Measurements from ENCODE around the gene GRSF1.
"Not testable (repeated sequence)": the region's sequence is repeated elsewhere in the genome, so short reads cannot be mapped to it uniquely, and the experiment has no call there.

GRSF1 gene

GRCh38 chr4:70838204-70838603 is 1.5 kb downstream of the GRSF1 start:
- in situ Hi-C loops (cut with HindIII; ENCODE audit: low sequenced_read_pairs), result no loop called here

- in situ Hi-C loops (cut with HindIII; ENCODE audit: low sequenced_read_pairs), result no loop called here
These were observed 3.6 kb downstream of the GRSF1 start for GRCh38 chr4:70836081-70836480.

- in situ Hi-C loops (cut with HindIII; ENCODE audit: low sequenced_read_pairs), result no loop called here
These were observed 6.0 kb downstream of the GRSF1 start for GRCh38 chr4:70833675-70834074.

- in situ Hi-C loops (cut with HindIII; ENCODE audit: low sequenced_read_pairs), result no loop called here
These were observed 8.4 kb downstream of the GRSF1 start for GRCh38 chr4:70831293-70831692.

DNA sequence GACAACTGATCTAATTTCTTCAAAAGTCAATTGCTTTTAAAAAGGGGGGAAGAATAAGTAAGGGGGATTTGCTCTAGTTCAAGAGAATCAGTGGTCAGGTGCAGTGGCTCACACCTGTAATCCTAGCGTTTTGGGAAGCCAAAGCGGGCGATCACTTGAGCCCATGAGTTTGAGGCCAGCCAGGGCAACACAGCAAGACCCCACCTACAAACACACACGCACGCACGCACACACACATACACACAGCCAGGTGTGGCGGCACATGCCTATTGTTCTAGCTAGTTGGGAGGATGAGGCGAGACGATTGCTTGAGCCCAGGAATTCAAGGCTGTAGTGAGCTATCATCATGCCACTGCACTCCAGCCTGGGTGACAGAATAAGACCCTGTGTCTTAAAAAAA is 9.6 kb downstream of the GRSF1 start:
- in situ Hi-C loops (cut with HindIII; ENCODE audit: low sequenced_read_pairs), result no loop called here

GRCh38 chr4:70829492-70829891 is 10.2 kb downstream of the GRSF1 start:
- in situ Hi-C loops (cut with HindIII; ENCODE audit: low sequenced_read_pairs), result no loop called here

- in situ Hi-C loops (cut with HindIII; ENCODE audit: low sequenced_read_pairs), result no loop called here
These were observed 10.7 kb downstream of the GRSF1 start for GRCh38 chr4:70829015-70829414.

GRCh38 chr4:70818921-70819320 is 20.8 kb downstream of the GRSF1 start:
- in situ Hi-C loops (cut with HindIII; ENCODE audit: low sequenced_read_pairs), result loop anchor here (5.0 kb wide), 1 partner anchor 82 kb away; no protein-coding TSS in a partner anchor

- in situ Hi-C loops (cut with HindIII; ENCODE audit: low sequenced_read_pairs), result loop anchor here (5.0 kb wide), 1 partner anchor 81 kb away; no protein-coding TSS in a partner anchor
These were observed 21.4 kb downstream of the GRSF1 start for GRCh38 chr4:70818173-70818855.

DNA sequence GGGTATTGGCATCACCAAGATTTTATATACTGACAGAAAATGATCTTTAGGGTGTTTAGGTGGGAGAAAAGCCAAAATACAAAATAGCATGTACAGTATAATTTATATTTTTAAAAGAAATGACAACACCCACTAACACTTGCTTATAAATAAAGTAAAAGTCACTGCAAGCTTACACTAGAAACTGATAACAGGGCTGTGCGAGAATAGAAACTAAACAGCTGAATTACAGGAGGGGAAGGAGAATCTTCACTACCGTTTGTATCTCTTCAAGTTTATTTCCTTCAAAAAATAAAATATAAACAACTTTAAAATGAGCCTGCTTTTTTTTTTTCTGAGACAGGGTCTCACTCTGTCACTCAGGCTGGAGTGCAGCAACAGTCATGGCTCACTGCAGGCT is 22.8 kb downstream of the GRSF1 start:
- in situ Hi-C loops (cut with HindIII; ENCODE audit: low sequenced_read_pairs), result loop anchor here (5.0 kb wide), 1 partner anchor 80 kb away; no protein-coding TSS in a partner anchor

GRCh38 chr4:70815370-70815769 is 24.3 kb downstream of the GRSF1 start:
- in situ Hi-C loops (cut with HindIII; ENCODE audit: low sequenced_read_pairs), result loop anchor here (5.0 kb wide), 1 partner anchor 78 kb away; no protein-coding TSS in a partner anchor

DNA sequence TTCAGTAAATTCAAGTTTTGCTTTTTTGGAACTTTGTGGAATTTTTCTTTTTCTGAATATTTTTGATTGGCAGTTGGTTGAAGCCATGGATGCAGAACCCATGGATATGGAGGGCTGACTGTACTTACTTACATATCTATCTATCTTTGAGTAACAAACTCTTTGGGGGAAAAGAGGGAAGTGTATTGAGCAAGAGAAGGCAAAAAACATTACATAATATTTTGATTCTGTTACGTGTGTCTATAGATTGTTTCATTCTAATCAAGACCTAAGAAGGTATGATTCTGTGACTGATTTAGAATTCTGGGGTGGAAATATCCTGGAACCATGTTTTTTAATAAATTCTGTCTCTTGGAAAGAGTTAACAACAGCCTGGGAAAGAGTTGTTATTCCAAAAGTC is 31.5 kb downstream of the GRSF1 start:
- in situ Hi-C loops (cut with HindIII; ENCODE audit: low sequenced_read_pairs), result no loop called here

DNA sequence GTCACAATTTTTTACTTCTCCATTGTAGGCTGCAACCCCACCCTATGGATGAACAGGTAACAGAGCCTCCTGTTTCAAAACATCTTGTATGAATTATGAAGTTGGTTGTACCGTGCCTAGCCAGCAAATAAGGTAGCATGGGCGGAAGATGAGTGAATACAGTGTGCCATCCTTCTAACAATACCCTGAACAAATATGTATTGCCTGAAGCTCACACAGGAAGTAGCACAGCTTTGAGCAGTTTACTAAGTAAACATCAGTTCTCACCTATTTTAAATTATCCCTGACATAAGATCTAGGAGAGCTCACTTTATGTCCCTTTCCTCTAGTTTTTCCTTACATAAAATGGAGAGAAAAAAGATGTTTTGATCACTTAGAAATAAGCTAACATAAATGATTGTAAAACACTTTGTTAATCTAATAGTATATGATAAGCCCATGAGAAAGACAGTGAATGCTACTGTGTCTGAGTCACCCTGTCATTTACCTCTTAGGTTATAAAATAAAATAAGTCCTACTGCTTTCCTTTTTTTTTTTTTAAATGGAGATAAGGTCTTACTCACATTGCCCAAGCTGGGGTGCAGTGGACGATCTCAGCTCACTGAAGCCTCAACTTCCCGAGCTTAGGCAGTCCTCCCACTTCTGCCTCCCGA is 36.6 kb downstream of the GRSF1 start:
- in situ Hi-C loops (cut with HindIII; ENCODE audit: low sequenced_read_pairs), result no loop called here

GRCh38 chr4:70801265-70801809 is 38.4 kb downstream of the GRSF1 start:
- in situ Hi-C loops (cut with HindIII; ENCODE audit: low sequenced_read_pairs), result no loop called here

DNA sequence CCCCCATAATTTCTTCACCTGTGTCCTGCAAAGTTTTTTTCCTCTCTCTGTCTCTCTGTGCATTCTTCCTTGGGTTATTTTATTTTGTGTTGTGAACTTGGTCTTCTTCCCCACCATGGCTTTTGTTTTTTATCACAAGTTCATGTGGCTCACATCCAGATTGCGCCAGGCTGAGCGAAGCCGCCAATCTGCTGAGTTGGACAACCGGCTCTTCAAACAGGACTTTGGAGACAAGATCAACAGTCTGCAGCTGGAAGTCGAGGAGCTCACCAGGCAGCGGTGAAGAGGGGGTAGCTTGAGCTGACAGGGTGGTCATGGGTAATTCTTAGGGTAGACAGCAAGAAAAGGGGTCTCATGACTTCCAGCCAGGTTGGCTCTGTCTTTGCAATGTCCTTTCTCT is 46.1 kb downstream of the GRSF1 start:
- in situ Hi-C loops (cut with HindIII; ENCODE audit: low sequenced_read_pairs), result no loop called here

DNA sequence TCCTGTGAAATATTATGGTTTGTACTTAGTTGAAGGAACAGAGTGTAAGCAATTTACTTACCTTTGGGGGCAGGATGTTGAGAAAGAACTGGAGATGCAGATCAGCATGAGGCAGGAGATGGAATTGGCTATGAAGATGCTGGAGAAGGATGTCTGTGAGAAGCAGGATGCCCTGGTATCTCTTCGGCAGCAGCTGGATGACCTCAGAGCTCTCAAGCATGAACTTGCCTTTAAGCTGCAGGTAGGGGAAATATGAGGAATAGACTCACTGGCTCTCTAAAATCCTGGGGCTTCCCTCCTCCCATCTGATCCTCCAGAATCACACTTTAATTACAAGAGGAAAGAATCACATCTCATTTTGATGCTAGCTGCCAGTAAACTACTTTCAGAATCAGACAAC is 51.0 kb downstream of the GRSF1 start:
- in situ Hi-C loops (cut with HindIII; ENCODE audit: low sequenced_read_pairs), result no loop called here

- in situ Hi-C loops (cut with HindIII; ENCODE audit: low sequenced_read_pairs), result no loop called here
These were observed 52.2 kb downstream of the GRSF1 start for GRCh38 chr4:70787496-70787895.

DNA sequence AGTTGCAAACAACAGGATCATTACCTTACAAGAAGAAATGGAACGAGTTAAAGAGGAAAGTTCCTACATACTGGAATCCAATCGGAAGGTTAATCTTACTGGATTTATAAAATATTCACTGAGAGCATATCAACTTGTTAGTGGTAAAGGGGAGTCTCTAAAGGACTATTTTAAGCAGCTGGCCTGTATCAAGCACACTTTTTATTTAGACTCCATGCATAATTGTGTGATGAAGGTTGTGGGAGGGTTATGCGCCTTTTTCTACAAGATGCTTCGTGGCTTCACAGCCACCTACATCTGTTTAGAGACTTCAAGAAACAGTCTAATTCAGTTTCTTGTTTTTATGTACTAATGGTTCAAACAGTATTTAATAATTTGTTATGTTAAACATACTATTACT is 56.6 kb downstream of the GRSF1 start:
- in situ Hi-C loops (cut with HindIII; ENCODE audit: low sequenced_read_pairs), result no loop called here

GRCh38 chr4:70778888-70779422 is 60.7 kb downstream of the GRSF1 start:
- in situ Hi-C loops (cut with HindIII; ENCODE audit: low sequenced_read_pairs), result no loop called here

GRCh38 chr4:70772929-70773555 is 66.6 kb downstream of the GRSF1 start:
- in situ Hi-C loops (cut with HindIII; ENCODE audit: low sequenced_read_pairs), result no loop called here

- in situ Hi-C loops (cut with HindIII; ENCODE audit: low sequenced_read_pairs), result not testable (repeated sequence)
These were observed 70.3 kb downstream of the GRSF1 start for GRCh38 chr4:70769396-70769795.

Data from endothelial cell of hepatic sinusoid (primary cell).